GM18951 (cell line): Measurements from ENCODE around the gene PEX13.
A peak's percentile ranks its signal among the peaks of the same experiment; 100 is the strongest.
"Not testable (repeated sequence)": the region's sequence is repeated elsewhere in the genome, so short reads cannot be mapped to it uniquely, and the experiment has no call there.

Source experiments
- POLR2A ChIP-seq: IDR thresholded peaks from 4 replicates; pipeline ENCODE4 v1.6.1; 2011; ENCODE audit warnings: mild to moderate bottlenecking; ENCODE audit not compliant: insufficient read length, insufficient read depth; ENCODE audit errors: extremely low read depth
- in situ Hi-C: fragments of 300-500 bp; cut with MboI; formaldehyde crosslinking; loops from one replicate; pipeline ENCODE4 v1.12.0; 2022; ENCODE audit warnings: low sequenced_read_pairs, mixed read lengths, inconsistent platforms; ENCODE audit not compliant: unreplicated experiment

PEX13 gene, protein sequence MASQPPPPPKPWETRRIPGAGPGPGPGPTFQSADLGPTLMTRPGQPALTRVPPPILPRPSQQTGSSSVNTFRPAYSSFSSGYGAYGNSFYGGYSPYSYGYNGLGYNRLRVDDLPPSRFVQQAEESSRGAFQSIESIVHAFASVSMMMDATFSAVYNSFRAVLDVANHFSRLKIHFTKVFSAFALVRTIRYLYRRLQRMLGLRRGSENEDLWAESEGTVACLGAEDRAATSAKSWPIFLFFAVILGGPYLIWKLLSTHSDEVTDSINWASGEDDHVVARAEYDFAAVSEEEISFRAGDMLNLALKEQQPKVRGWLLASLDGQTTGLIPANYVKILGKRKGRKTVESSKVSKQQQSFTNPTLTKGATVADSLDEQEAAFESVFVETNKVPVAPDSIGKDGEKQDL

DNA sequence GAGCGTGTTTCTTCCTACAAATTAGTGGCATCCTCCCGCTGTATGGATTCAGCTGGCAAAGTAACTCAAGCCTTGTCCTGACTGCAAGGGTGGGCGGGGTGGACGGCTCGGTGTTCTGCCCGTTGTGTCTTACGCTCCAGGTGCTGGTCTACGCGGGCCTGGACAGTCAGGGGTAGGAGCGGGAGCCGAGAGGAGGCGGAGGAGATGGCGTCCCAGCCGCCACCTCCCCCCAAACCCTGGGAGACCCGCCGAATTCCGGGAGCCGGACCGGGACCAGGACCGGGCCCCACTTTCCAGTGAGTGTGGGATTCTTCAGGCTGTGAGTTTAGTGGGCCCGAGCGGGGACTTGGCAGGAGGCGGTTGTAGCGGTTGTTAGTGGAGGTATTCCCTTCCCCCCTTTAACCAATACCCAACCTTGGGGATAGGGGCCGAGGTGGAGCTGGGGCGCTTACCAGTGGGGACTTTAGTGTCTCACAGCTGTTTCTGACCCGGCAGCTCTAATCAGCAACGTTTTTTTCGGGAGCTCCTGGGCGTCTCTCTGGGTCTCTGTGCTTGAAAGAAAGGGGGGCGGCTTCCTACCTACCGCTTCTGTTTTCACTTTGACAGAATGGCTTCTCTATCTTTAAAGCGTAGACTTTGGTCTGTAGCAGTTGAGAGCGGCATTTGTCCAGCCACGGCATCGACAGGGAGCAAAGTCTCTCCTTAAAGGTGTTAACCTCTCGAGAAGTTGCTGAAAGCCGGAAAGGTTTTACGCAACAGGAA, at the start of gene PEX13, which contains the start of gene PUS10:
Gene PEX13, plus strand, starts transcription at position 165 of the 762 bp plus-strand sequence. Its CDS starts 40 bp downstream, at position 205.
Gene PUS10, minus strand, starts transcription at position 700 of the 762 bp plus-strand sequence. CDS start 6,365 bp downstream, outside the sequence.
- TF ChIP-seq POLR2A: peak; percentile 68
- in situ Hi-C loops: no loop called here

DNA sequence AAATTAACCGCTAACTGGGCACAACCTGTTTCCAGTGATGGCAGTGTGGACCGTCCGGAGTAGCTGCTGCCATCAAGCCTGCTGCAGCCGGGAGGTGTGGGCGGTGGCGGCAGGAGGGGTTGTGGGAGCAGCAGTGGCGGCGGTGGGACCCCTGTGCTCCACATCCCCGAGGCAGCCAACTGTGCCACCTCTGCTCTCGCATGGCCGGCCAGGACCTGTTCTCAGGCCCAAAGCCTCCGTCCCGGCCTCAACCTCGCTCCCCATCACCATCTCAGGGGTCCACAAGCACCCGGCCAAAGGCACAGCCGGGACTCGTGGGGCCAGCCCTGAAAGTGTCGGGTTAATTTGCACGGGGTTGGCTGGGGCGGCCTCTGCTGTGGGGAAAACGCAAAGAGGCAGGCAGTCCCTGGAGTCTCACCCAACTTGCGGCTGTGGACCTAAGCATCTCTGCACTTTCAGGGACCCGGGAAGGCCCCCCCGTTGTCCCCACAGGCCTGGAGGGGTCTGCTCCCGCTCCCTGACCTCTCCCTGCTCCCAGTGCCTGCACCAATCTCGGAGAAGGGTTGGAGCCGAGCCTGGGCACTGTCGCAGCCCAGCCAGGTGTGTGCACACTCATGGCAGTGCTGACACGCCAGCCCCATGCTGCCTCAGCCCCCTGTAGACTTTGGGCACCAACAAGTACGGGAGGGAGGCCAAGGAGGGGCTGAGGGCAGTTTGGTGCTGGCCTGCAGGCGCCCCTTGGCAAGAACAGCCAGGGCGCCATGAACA, 44.4 kb upstream of the PEX13 start:
- no peak for TF ChIP-seq POLR2A

DNA sequence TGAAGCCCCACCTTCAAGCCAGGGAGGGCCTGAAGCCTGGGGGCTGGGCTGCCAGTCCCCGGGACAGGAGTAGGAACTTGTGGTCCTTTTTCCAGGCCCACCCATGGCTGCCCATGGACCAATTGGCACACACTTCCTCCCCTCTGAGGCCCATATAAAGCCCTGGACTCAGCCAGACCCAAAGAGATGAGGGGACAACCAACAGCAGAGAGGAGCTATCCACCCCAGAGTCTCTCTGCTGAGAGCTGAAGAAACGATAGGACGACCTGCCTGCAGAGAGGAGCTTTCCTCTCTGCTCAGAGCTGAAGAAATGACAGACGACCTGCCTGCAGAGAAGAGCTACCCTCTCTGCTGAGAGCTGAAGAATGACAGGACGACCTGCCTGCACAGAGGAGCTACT, 43.8 kb upstream of the PEX13 start:
- in situ Hi-C loops: no loop called here
- TF ChIP-seq POLR2A: no peak

More for the DNA sequence above, 44.4 kb upstream of the PEX13 start:
- in situ Hi-C loops: no loop called here

DNA sequence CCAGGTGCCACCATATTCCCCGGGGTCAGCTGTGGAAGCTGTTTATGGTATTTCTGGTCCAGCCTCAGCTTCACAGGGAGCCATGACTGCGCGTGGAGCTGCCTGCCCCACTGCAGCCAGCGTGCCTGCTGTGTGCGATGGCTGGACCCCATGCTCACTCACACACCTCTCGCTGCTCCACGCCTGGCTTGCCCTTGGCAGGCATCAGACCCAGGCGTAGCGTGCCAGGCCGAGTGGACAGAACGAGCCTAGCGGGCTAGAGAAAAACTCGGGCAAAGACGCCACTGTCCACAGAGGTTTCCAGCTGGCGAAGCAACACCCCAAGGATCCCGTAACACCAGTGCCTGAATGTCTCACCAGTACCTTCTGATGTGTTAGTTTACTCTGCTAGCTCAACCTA, 42.9 kb upstream of the PEX13 start:
- in situ Hi-C loops: no loop called here
- no peak for TF ChIP-seq POLR2A

DNA sequence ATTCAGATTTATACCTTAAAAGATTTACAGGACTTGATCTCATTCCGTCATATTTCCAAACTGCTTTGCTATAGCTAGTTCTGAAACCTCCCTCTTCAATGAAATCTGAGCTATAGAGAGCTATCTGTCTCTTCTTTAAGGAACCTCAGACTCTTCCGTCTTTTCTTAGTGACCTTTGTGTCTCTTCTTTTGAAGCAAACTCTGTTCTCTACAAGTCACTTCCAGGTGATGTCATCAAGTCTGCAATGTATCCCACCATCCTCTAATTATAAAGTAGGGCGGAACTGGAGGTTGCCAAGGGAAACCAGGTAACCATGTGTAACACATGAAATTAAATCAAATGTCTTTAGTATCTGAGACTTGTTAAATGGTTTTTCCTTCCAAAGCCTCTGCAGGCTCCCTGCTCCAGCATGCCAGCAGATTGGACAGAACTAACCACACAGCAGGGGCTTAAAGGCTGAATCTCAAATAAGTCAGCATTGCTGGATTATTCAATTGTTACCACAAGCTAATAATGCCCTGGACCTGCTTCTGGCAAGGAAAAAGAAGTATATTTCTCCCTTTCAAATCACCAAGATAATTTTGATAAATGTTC, 41.2 kb upstream of the PEX13 start:
- in situ Hi-C loops: no loop called here
- no peak for TF ChIP-seq POLR2A

DNA sequence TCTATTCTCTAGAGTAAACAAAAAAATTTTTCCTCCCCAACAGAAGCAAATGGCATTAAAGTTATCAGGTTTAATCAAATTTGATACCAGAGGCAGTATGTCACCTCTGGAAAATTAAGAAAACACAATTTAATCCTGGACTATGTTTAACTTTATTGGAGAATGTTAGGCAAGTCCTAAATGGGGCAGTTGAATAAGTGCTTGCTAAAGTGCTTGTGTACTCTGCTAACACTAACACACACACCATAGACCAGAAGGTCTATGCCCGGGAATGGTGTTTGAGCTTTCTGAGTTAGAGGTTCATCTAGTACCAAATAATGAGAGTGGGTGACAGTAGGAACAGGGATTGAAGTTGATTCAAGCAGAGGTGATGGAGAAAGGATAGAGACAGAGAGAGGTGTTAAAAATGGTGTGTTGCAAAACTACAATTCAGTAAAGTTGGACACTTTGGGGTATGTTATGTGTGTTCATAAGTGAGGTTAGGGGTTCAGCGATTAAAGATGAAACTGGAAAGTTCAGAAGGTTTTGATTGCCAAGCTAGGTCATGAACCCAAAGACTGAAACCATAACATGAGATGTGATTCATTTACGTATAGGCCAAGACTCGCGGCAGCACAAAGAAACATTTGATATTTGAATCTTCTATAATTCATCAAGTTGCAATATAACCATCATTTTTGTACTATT, 40.5 kb upstream of the PEX13 start:
- no peak for TF ChIP-seq POLR2A
- in situ Hi-C loops: no loop called here

DNA sequence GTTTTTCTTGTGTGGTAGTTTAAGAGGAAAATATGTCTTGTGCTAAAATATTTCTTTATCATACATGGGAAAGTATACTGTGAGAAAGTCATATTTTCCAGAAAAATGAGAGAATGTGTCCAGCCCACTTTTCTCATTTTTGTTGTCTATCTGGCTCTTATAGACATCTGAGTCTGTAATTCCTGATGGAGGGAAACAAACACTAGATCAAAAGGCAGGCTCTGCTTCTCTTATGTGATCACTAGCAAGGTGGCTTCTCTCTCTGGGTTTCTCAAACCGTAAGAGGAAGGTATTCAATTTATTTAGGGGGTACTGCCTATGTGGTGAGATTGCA, 40.0 kb upstream of the PEX13 start:
- no peak for TF ChIP-seq POLR2A
- in situ Hi-C loops: no loop called here

DNA sequence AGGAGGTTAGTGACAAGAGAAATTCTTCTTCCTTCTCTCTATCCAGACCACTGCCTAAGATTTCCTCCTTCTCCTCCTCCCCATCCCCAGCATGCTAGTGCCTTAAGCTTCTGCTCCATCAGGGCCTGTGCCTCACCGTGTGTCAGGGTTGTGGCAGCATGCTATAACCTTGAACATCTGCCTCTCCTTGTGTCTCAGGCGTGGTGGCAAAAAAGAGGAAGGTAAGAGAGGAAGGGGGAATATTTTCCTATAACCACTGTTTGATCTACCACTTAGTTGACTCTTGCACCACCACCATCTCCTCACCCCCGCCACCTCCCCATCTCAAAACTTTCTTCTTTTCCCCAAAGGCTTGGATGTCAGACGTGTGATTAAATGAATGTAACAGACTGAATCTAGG, 38.3 kb upstream of the PEX13 start:
- TF ChIP-seq POLR2A: no peak
- in situ Hi-C loops: no loop called here

DNA sequence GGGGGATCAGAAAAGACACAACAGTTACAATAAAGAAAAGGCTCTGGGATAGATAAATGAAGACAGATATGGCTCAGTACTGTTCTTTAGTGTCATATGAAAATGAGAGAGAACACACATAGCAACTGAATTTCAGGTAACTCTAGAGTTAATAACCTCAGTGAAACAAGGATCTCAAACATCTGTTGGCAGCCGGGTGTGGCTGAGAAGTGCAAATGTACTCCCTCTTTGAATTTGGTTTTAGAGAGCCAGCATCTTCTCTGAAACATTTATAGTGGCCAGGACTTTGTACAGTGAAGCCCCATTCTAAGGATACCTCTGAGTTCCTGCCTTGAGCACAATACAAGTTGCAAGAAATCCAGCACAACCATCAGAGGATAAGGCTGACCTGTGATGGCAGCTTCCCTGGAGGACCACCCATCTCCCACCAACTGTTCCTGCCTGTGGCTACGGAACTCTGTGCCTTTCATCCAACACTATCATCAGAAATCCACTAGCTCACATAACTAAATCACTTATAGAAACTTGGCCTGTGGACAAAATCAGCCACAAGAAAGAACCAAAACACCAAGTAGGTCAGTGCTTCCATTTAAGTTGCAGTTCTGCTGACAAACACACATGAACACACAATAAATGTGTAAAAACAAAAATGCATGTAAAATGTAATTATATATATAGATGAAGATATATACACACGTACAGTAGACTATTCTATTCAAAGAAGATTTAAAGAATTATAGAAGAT, 37.3 kb upstream of the PEX13 start:
- TF ChIP-seq POLR2A: no peak
- in situ Hi-C loops: no loop called here

DNA sequence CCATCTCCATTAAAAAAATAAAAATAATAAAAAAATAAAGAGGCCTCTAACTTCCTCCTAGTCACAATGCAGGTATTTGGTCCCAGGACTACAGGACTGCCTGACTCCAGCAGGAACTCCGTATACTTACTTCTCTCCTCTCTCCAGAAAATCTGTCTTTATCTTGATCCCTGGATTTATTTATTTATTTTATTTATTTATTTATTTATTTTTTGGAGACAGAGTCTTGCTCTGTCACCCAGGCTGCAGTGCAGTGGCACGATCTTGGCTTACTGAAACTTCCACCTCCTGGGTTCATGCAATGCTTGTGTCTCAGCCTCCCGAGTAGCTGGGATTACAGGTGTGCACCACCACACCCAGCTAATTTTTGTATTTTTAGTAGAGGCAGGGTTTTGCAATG, 35.5 kb upstream of the PEX13 start:
- in situ Hi-C loops: not testable (repeated sequence)

DNA sequence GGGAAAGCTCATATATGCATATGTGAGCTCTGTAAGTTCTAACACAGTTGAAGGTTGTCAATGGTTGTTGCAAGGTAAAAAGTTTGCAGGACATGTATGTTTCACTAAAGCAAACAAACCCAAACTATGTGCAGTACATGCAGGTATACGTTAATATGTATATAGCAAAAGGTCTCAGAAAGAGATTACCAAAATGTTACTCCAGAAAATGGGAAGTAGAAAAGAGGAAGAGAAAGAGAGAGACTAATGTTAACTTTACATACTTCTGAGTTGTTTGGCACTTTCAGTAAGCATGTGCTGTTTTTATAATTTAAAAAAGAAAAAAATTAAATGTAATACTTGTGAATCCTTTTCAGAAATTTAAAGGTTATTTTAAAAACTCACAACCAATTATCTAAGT, 32.8 kb upstream of the PEX13 start:
- TF ChIP-seq POLR2A: no peak
- in situ Hi-C loops: no loop called here

DNA sequence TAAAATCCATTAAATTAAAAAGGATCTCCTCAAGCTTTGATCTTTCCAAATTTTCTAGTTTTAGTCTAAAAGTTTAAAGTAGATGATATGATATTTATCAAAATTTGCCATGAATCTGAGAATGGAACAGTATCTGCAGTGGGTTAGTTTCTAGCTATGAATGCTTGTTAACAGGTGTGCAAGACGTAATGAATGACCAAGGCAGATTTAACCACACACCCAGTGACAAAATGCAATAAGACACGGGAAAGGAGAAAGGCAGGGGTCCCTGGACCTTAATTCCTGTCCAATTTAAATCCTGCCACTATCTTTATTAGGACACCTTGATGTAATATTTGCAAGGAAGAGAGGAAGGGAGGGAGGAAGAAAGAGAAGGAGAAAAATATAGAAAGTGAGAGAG, 30.5 kb upstream of the PEX13 start:
- no peak for TF ChIP-seq POLR2A
- in situ Hi-C loops: no loop called here

DNA sequence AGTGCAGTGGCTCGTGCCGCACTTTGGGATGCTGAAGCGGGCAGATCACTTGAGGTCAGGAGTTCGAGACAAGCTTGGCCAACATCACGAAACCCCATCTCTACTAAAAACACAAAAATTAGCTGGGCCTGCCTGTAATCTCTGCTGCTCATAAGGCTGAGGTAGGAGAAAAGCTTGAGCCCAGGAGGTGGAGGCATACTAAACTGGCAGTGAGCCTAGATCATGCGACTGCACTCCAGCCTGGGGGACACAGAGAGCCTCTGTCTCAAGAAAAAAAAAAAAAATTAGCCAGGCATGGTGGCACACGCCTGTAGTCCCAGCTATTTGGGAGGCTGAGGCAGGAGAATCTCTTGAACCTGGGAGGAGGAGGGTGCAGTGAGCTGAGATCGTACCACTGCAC, 29.9 kb upstream of the PEX13 start:
- in situ Hi-C loops: not testable (repeated sequence)
